K562 (cell line): ENCODE measurements around the gene KCNQ5.

Source experiments
- EGR1 ChIP-seq: fragments of 450-650 bp; conservative IDR thresholded peaks from 2 replicates; pipeline ENCODE4 v1.6.1; 2017; ENCODE audit warnings: mild to moderate bottlenecking
- TF ChIP-seq, protein P1 (sequence below), 3 experiments: IDR thresholded peaks in 2 of 3; conservative IDR thresholded peaks in 1 of 3; 2 replicates each; pipeline ENCODE4 v1.5.1; 2011 to 2012; ENCODE audit warnings: low read length in 3 of 3, mild to moderate bottlenecking in 3 of 3, control low read depth in 2 of 3, improper control_type of control experiment in 1 of 3, inconsistent platforms in 1 of 3, low read depth in 1 of 3, mixed read lengths in 1 of 3, moderate library complexity in 1 of 3; ENCODE audit not compliant: insufficient read depth in 2 of 3

DNA sequence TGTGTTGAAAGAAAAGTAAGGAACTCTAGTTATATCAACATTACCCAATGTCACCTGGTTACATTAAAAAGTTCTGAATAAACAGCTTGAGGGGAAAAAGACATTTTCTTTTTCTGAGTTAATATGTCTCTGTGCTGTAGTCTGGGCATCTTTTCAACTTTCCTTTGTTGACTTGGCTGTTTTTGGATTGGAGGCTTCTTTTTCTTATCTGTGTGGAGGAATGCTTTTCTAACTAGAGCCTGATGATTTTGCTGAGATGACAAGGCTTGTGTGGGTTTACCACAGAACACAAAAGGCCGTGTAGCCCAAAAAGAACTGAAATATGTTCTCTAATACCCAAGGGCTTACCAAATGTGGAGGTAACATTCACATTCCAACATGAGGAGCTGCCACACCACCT, 161.8 kb downstream of the KCNQ5 start:
- TF ChIP-seq EGR1 = no peak
- TF ChIP-seq, protein P1, sequence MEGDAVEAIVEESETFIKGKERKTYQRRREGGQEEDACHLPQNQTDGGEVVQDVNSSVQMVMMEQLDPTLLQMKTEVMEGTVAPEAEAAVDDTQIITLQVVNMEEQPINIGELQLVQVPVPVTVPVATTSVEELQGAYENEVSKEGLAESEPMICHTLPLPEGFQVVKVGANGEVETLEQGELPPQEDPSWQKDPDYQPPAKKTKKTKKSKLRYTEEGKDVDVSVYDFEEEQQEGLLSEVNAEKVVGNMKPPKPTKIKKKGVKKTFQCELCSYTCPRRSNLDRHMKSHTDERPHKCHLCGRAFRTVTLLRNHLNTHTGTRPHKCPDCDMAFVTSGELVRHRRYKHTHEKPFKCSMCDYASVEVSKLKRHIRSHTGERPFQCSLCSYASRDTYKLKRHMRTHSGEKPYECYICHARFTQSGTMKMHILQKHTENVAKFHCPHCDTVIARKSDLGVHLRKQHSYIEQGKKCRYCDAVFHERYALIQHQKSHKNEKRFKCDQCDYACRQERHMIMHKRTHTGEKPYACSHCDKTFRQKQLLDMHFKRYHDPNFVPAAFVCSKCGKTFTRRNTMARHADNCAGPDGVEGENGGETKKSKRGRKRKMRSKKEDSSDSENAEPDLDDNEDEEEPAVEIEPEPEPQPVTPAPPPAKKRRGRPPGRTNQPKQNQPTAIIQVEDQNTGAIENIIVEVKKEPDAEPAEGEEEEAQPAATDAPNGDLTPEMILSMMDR (IDR thresholded peaks at IDR 0.05 in 2 of 3, conservative IDR thresholded peaks at IDR 0.05 in 1 of 3; ENCODE audit: insufficient read depth in 2 of 3, low read depth in 1 of 3, low read length in 3 of 3) = no peak
